Body of pancreas (tissue), 4 donors: ENCODE measurements around the gene MICU2.

Experiments used
- POLR2A ChIP-seq, 3 donors: fragments of 450-650 bp; IDR thresholded peaks; one replicate each; pipeline ENCODE4 v1.6.1; 2016; ENCODE audit warnings: antibody characterized with exemption in 3 of 3, mild to moderate bottlenecking in 2 of 3
- TF ChIP-seq, protein P1 (sequence below), 7 experiments: fragments of 450-650 bp in 4 of 7; fragments of 200-600 bp in 3 of 7; sonication (generic) in 3 of 7; IDR thresholded peaks; one replicate each; pipeline ENCODE4 v1.5.1; 2016 to 2019; ENCODE audit warnings: antibody characterized with exemption in 7 of 7

DNA sequence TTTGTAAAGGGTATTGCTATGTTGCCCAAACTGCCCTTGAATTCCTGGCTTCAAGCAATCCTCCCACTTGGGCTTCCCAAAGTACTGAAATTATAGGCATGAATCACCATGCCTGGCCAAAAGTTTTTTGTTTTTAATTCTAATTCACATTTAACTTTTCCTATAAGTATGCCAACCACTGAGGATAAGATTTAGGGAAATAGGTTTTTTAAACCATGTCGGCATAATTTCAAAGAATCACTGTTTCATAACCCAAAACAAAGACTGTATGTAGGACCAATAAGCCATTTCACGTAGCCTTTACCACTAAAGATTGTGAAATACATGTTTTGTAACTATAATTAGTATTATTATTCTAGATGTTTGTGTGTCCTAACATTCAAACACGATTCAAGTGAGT is 153.0 kb downstream of the MICU2 start:
- no peak for TF ChIP-seq POLR2A (IDR thresholded peaks at IDR 0.05)
- TF ChIP-seq, protein P1, sequence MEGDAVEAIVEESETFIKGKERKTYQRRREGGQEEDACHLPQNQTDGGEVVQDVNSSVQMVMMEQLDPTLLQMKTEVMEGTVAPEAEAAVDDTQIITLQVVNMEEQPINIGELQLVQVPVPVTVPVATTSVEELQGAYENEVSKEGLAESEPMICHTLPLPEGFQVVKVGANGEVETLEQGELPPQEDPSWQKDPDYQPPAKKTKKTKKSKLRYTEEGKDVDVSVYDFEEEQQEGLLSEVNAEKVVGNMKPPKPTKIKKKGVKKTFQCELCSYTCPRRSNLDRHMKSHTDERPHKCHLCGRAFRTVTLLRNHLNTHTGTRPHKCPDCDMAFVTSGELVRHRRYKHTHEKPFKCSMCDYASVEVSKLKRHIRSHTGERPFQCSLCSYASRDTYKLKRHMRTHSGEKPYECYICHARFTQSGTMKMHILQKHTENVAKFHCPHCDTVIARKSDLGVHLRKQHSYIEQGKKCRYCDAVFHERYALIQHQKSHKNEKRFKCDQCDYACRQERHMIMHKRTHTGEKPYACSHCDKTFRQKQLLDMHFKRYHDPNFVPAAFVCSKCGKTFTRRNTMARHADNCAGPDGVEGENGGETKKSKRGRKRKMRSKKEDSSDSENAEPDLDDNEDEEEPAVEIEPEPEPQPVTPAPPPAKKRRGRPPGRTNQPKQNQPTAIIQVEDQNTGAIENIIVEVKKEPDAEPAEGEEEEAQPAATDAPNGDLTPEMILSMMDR (IDR thresholded peaks at IDR 0.05): no peak
